ENCODE data around the gene BMPR2.

Gene BMPR2

GRCh38 chr2:202375609-202376408 is at the start of gene BMPR2:
Gene BMPR2, plus strand, starts transcription at chr2:202376327. Its CDS starts 1,148 bp downstream, at chr2:202377475.
- H3K27ac ChIP-seq (ENCODE audit: low read depth, low read length): peak within 1 kb of the TSS; percentile 99
- H3K27me3 ChIP-seq (ENCODE audit: control insufficient read depth, insufficient read depth, low read length): no peaks in the 10 kb centered on the region
- no peaks in the 10 kb centered on the region for H3K9me3 ChIP-seq (ENCODE audit: control insufficient read depth, insufficient read depth, low read length)
- H3K4me1 ChIP-seq (ENCODE audit: control insufficient read depth, insufficient read depth, low read length): peaks cover 20% of the 10 kb centered on the region
- H3K36me3 ChIP-seq (ENCODE audit: control insufficient read depth, insufficient read depth, low read length): no peaks in the 10 kb centered on the region
- H3K9ac ChIP-seq (ENCODE audit: low read depth, low read length): peak within 1 kb of the TSS; percentile 88
- peak within 1 kb of the TSS; percentile 95 for H3K4me3 ChIP-seq (ENCODE audit: low read depth, low read length)

DNA sequence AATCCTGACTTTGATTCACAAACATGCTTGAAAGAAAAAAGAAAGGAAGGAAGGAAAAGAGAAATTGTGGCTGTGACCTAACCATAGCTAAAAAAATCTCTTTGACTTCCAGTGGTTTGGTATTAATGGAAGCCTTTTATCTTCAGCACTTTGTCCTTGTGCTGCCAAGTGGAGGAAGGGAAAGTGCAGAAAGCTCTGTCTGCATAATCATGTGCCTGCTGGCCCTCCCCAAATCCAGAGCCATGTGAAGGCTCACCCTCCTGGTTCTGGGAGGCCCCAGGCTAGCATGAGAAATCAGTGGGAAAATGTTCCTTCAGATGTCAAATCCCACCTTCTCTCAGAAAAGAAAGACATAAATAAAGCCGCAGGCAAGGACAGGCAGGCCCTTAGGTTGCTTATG is 48.3 kb upstream of the BMPR2 start:
- no peak overlapping the region for H3K9ac ChIP-seq (ENCODE audit: low read depth, low read length)

DNA sequence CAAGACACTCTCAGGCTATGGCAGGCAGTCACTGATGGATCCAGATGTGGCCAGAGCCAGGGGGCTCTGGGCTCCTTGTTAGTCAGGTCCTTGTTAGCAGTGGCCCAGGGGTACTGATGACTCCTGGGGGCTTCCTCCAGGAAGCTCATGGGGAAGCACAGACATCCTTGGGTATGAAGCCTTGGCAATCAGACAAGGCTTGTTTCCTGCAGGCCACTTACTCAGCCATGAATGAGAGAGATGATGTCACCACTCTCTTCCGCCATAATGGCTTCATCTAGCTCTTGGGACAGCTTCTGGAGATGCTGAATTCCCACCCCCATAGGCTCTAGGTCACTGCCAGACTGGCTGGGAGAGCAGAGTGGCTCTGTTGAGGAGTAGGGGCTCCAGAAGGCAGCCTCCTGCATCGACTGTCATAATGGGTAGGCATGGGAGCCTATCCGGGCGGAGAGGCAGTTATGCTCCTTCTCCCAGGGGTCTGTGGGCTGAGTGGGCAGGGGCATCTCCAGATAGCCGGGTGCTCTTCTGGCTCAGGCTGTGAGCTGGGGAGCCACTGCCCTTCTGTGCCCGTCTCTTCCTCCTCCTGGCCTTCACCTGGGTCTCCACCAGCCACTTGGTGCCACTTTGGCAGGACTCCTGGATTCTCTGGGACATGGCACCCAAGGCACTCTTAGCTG is 40.2 kb upstream of the BMPR2 start:
- Histone ChIP-seq H3K4me1 (ENCODE audit: control insufficient read depth, insufficient read depth, low read length) (no peaks in the 10 kb centered on the region), H3K36me3 (ENCODE audit: control insufficient read depth, insufficient read depth, low read length) (no peaks in the 10 kb centered on the region), H3K9me3 (ENCODE audit: control insufficient read depth, insufficient read depth, low read length) (no peaks in the 10 kb centered on the region), H3K27me3 (ENCODE audit: control insufficient read depth, insufficient read depth, low read length) (no peaks in the 10 kb centered on the region), H3K4me3 (ENCODE audit: low read depth, low read length) (no peak overlapping the region), H3K9ac (ENCODE audit: low read depth, low read length) (no peak overlapping the region), H3K27ac (ENCODE audit: low read depth, low read length) (no peak overlapping the region)

More for the DNA sequence above, 48.3 kb upstream of the BMPR2 start:
- Histone ChIP-seq H3K27me3 (ENCODE audit: control insufficient read depth, insufficient read depth, low read length) (no peaks in the 10 kb centered on the region), H3K27ac (ENCODE audit: low read depth, low read length) (peak overlapping the region; percentile 14), H3K36me3 (ENCODE audit: control insufficient read depth, insufficient read depth, low read length) (no peaks in the 10 kb centered on the region), H3K9me3 (ENCODE audit: control insufficient read depth, insufficient read depth, low read length) (no peaks in the 10 kb centered on the region), H3K4me3 (ENCODE audit: low read depth, low read length) (no peak overlapping the region), H3K4me1 (ENCODE audit: control insufficient read depth, insufficient read depth, low read length) (peaks cover 10% of the 10 kb centered on the region)

- no peaks in the 10 kb centered on the region for H3K36me3 ChIP-seq (ENCODE audit: control insufficient read depth, insufficient read depth, low read length)
Observed at GRCh38 chr2:202337151-202337550, 39.0 kb upstream of the BMPR2 start.

DNA sequence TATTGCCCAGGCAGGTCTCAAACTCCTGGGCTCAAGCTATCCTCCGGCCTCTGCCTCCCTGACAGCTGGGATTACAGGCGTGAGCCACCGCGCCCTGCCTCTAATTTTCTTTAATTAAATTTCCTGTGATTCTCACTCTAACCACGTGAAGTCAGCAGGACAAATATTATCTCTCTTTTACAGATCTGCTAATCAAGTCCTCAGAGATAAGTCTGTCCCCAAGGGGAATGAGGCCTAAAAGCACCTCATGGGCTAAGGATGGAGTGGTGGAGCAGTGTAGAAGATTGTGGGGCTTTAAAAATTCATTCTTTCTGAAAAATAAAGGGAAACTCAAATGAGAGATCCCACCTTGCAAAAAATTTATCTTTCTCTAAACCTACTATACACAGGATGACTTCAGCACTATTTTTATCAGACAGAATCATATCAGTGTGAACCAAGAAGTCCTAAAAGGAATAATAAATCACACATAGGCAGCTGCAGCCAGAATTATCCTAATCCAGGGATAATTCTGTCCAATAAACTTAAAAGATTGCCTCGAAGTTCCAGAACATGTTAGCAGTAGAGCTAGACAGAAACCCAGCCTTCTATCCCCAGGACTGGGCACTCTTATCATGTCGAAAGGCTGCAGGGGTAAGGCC is 38.3 kb upstream of the BMPR2 start:
- no peak overlapping the region for H3K9ac ChIP-seq (ENCODE audit: low read depth, low read length)

More at GRCh38 chr2:202337151-202337550, 39.0 kb upstream of the BMPR2 start:
- Histone ChIP-seq H3K4me1 (ENCODE audit: control insufficient read depth, insufficient read depth, low read length) (no peaks in the 10 kb centered on the region), H3K9me3 (ENCODE audit: control insufficient read depth, insufficient read depth, low read length) (no peaks in the 10 kb centered on the region), H3K27ac (ENCODE audit: low read depth, low read length) (no peak overlapping the region), H3K4me3 (ENCODE audit: low read depth, low read length) (no peak overlapping the region), H3K9ac (ENCODE audit: low read depth, low read length) (no peak overlapping the region), H3K27me3 (ENCODE audit: control insufficient read depth, insufficient read depth, low read length) (no peaks in the 10 kb centered on the region)

DNA sequence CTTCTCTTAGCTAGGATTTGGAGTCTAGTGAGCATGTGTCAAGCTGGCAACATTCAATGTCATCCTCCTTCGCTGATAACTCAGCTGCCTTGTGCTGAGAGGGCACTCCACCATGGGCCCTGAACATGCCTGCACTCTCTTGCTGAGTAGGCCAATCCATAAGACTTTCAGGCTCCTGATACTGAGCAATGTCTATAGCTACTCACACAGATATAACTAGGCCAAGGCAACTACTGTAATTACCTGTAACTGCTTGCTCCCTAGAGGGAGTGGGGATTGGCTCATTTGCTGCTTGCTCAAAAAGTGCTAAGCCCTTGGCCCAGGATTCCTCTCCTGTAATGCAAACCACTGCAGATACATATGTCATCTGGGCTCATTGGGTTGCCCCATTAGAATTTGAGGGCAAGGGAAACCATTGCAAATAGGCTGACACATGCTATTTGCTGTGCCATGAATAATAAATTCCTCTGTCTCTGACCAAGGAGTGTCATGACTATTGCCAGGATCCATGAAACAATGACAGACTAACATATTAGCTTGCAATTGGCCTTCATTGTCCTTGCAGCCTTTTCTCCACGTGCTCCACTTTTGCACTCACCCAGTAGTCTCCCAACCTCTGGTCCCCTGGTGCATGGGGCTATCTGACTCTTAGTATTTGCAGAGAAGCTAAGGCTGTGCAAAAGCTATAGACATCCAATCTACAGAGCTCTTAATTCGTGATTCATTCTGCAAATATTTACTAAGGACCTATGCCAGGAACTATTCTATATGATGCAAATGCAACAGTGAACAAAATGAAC is 36.9 kb upstream of the BMPR2 start:
- H3K27me3 ChIP-seq (ENCODE audit: control insufficient read depth, insufficient read depth, low read length): no peaks in the 10 kb centered on the region
- no peak overlapping the region for H3K9ac ChIP-seq (ENCODE audit: low read depth, low read length)
- no peaks in the 10 kb centered on the region for H3K9me3 ChIP-seq (ENCODE audit: control insufficient read depth, insufficient read depth, low read length)
- H3K27ac ChIP-seq (ENCODE audit: low read depth, low read length): no peak overlapping the region
- H3K4me1 ChIP-seq (ENCODE audit: control insufficient read depth, insufficient read depth, low read length): peaks cover 6% of the 10 kb centered on the region
- no peak overlapping the region for H3K4me3 ChIP-seq (ENCODE audit: low read depth, low read length)
- H3K36me3 ChIP-seq (ENCODE audit: control insufficient read depth, insufficient read depth, low read length): no peaks in the 10 kb centered on the region

More for the DNA sequence above, 38.3 kb upstream of the BMPR2 start:
- no peak overlapping the region for H3K4me3 ChIP-seq (ENCODE audit: low read depth, low read length)
- no peaks in the 10 kb centered on the region for H3K27me3 ChIP-seq (ENCODE audit: control insufficient read depth, insufficient read depth, low read length)
- H3K36me3 ChIP-seq (ENCODE audit: control insufficient read depth, insufficient read depth, low read length): no peaks in the 10 kb centered on the region
- no peaks in the 10 kb centered on the region for H3K4me1 ChIP-seq (ENCODE audit: control insufficient read depth, insufficient read depth, low read length)
- no peaks in the 10 kb centered on the region for H3K9me3 ChIP-seq (ENCODE audit: control insufficient read depth, insufficient read depth, low read length)
- H3K27ac ChIP-seq (ENCODE audit: low read depth, low read length): no peak overlapping the region

DNA sequence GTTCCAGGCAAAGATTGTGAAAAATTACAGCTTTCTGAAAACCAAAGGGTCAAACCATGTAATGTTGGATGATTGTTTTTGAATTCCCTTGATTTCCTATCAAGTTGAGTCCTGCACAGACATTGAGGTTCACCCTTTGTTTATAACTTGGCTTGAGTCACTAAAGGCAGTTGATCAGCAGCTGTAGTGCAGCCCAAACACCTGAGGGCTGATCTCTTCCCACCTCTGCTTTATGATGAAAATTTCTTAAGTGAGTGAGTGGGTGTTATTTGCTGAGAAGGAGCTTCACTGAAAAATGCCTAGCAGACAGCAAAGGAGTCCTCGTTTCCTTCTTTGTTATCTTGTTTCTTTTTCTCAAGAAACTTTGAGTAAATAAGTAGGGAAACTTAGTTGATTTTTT is 31.9 kb upstream of the BMPR2 start:
- Histone ChIP-seq H3K27me3 (ENCODE audit: control insufficient read depth, insufficient read depth, low read length) (no peaks in the 10 kb centered on the region), H3K9me3 (ENCODE audit: control insufficient read depth, insufficient read depth, low read length) (no peaks in the 10 kb centered on the region), H3K9ac (ENCODE audit: low read depth, low read length) (no peak overlapping the region), H3K27ac (ENCODE audit: low read depth, low read length) (peak overlapping the region; percentile 84), H3K4me1 (ENCODE audit: control insufficient read depth, insufficient read depth, low read length) (peaks cover 8% of the 10 kb centered on the region), H3K36me3 (ENCODE audit: control insufficient read depth, insufficient read depth, low read length) (no peaks in the 10 kb centered on the region), H3K4me3 (ENCODE audit: low read depth, low read length) (no peak overlapping the region)

DNA sequence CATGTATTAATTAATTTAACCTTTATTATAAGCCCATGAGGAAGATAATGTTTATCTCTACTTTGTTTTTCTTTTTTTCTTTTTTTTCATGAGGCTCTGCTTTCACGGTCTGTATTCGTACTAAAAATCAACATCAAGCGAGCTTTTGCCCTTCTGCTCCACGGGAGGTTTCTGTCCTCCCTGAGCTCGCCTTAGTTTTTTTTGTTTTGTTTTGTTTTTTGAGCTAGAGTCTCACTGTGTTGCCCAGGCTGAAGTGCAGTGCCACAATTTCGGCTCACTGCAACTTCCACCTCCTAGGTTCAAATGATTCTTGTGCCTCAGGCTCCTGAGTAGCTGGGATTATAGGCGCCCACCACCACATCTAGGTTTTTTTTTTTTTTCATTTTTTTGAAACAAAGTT is 29.9 kb upstream of the BMPR2 start:
- Histone ChIP-seq H3K27ac (ENCODE audit: low read depth, low read length) (no peak overlapping the region), H3K9me3 (ENCODE audit: control insufficient read depth, insufficient read depth, low read length) (no peaks in the 10 kb centered on the region), H3K4me3 (ENCODE audit: low read depth, low read length) (no peak overlapping the region), H3K36me3 (ENCODE audit: control insufficient read depth, insufficient read depth, low read length) (no peaks in the 10 kb centered on the region), H3K9ac (ENCODE audit: low read depth, low read length) (no peak overlapping the region), H3K27me3 (ENCODE audit: control insufficient read depth, insufficient read depth, low read length) (no peaks in the 10 kb centered on the region), H3K4me1 (ENCODE audit: control insufficient read depth, insufficient read depth, low read length) (peaks cover 8% of the 10 kb centered on the region)

- Histone ChIP-seq H3K27ac (ENCODE audit: low read depth, low read length) (no peak overlapping the region), H3K9ac (ENCODE audit: low read depth, low read length) (no peak overlapping the region), H3K4me1 (ENCODE audit: control insufficient read depth, insufficient read depth, low read length) (0 out of 2 replicates have a peak, but pooled peaks cover 5% of the 10 kb centered on the region), H3K36me3 (ENCODE audit: control insufficient read depth, insufficient read depth, low read length) (no peaks in the 10 kb centered on the region), H3K9me3 (ENCODE audit: control insufficient read depth, insufficient read depth, low read length) (no peaks in the 10 kb centered on the region), H3K27me3 (ENCODE audit: control insufficient read depth, insufficient read depth, low read length) (no peaks in the 10 kb centered on the region), H3K4me3 (ENCODE audit: low read depth, low read length) (no peak overlapping the region)
Observed at GRCh38 chr2:202353430-202353829, 22.7 kb upstream of the BMPR2 start.

DNA sequence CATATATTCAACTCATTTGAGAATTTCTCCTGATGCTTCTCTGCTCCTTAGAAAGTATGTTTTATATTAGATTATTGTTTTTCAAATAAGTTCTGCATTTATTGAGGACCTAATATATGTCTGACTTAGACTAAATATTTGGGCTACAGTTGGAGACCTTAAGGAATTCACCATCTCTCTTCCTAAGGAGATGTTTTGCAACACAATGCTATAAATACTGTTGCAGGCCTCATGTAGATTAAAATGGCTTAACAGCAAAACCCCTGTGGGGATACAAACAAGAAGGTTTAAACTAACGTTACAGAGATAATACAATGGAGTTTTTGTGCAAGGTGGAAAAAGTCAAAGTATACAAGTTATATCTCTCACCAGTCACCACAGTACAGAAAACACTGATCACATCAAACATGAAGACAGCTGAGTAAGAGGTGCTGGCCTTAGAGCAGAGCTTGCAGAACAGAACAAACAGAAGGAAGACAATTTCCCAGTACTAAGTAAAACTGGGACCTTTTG is 20.1 kb upstream of the BMPR2 start:
- H3K27me3 ChIP-seq (ENCODE audit: control insufficient read depth, insufficient read depth, low read length): no peaks in the 10 kb centered on the region
- H3K9ac ChIP-seq (ENCODE audit: low read depth, low read length): no peak overlapping the region
- no peaks in the 10 kb centered on the region for H3K9me3 ChIP-seq (ENCODE audit: control insufficient read depth, insufficient read depth, low read length)
- peak overlapping the region; percentile 44 for H3K27ac ChIP-seq (ENCODE audit: low read depth, low read length)
- no peak overlapping the region for H3K4me3 ChIP-seq (ENCODE audit: low read depth, low read length)
- H3K36me3 ChIP-seq (ENCODE audit: control insufficient read depth, insufficient read depth, low read length): no peaks in the 10 kb centered on the region
- H3K4me1 ChIP-seq (ENCODE audit: control insufficient read depth, insufficient read depth, low read length): peaks cover 12% of the 10 kb centered on the region
